Smooth muscle cell of the umbilical artery (primary cell): ENCODE results near the gene ZNF620. TPM values are rescaled to one million over a fixed set of nuclear protein-coding genes. Genes with fewer than 3 reads are reported as not detected.

ENCODE experiments used
- total RNA-seq: library from RNA; depleted of rRNA; stranded (reverse); fragments of >200 nt; gene quantifications from 2 replicates; pipeline ENCODE4 v1.2.3, GENCODE V29; 2014

ZNF620 gene
- 0.30 and 0.92 TPM in 2 replicates for total RNA-seq

GRCh38 chr3:40505599-40506462 is at the start of gene ZNF620:
Gene ZNF620, plus strand, starts transcription at chr3:40506039. Its CDS starts 314 bp downstream, at chr3:40506353.

GRCh38 chr3:40456940-40457823 is 48.7 kb upstream of the ZNF620 start, which contains the start of gene RPL14:
Gene RPL14, plus strand, starts transcription at chr3:40457339. Its CDS starts 133 bp downstream, at chr3:40457472.

GRCh38 chr3:40476478-40477470 is 29.1 kb upstream of the ZNF620 start, which contains the start of gene ZNF619:
Gene ZNF619, plus strand, starts transcription at chr3:40477122. Its CDS starts 858 bp downstream, at chr3:40477980.

GRCh38 chr3:40524568-40525285 is 18.9 kb downstream of the ZNF620 start, which contains the start of gene ZNF621:
Gene ZNF621, plus strand, starts transcription at chr3:40524960. Its CDS starts 881 bp downstream, at chr3:40525841.

Other genes with a start within 250 kb of the ZNF620 start
- gene EIF1B, start 196.3 kb upstream of the ZNF620 start, total RNA-seq, result 18.5 and 31.2 TPM in 2 replicates
- gene ENTPD3, start 118.9 kb upstream of the ZNF620 start, total RNA-seq, result 0.14 and 0.30 TPM in 2 replicates
- gene RPL14, start 48.7 kb upstream of the ZNF620 start, total RNA-seq, result 232 and 348 TPM in 2 replicates
- 4.8 and 5.6 TPM in 2 replicates for gene ZNF619, start 28.9 kb upstream of the ZNF620 start, total RNA-seq
- gene ZNF621, start 18.9 kb downstream of the ZNF620 start, total RNA-seq, result 16.0 and 21.7 TPM in 2 replicates